Activated naive CD8-positive, alpha-beta T cell treated with anti-CD3 and anti-CD28 coated beads, Interleukin-2, amount 10 ng/mL, durations not matched to agents 7 days and 5 days (primary cell): ENCODE results near the gene LRRC71. TPM values are rescaled to one million over a fixed set of nuclear protein-coding genes. Genes with fewer than 3 reads are reported as not detected.

ENCODE experiments used
- ATAC-seq: fragments of 150-1000 bp; cut with Tn5 transposase; one replicate; pipeline ENCODE4 v1.10.0; 2021; ENCODE audit warnings: low read depth, moderate library complexity
- POLR2A ChIA-PET: fragments of 350-600 bp; sonication (Branson Sonifier 250); formaldehyde crosslinking; loops from one replicate; lab custom pipeline; 2021; ENCODE audit warnings: antibody characterized with exemption; lab: Charles Lee
- DNase-seq: peaks from one replicate; pipeline ENCODE4 v3.0.0; 2021
- H3K27ac Mint-ChIP-seq: one replicate; pipeline ENCODE4 v1.8.0; 2022; ENCODE audit warnings: mild to moderate bottlenecking, mixed read lengths
- H3K27me3 Mint-ChIP-seq: one replicate; pipeline ENCODE4 v1.8.0; 2022; ENCODE audit warnings: mild to moderate bottlenecking, moderate library complexity, mixed read lengths
- H3K36me3 Mint-ChIP-seq: one replicate; pipeline ENCODE4 v1.8.0; 2021; ENCODE audit warnings: mild to moderate bottlenecking, mixed read lengths
- H3K4me1 Mint-ChIP-seq: one replicate; pipeline ENCODE4 v1.8.0; 2021; ENCODE audit warnings: mixed read lengths
- H3K4me3 Mint-ChIP-seq: one replicate; pipeline ENCODE4 v1.8.0; 2022; ENCODE audit warnings: mild to moderate bottlenecking, moderate library complexity, mixed read lengths
- H3K9me3 Mint-ChIP-seq: one replicate; pipeline ENCODE4 v1.8.0; 2021; ENCODE audit warnings: mixed read lengths
- total RNA-seq, 2 experiments: library from RNA; stranded (reverse); gene quantifications; one replicate each; pipeline ENCODE4 v1.2.3, GENCODE V29; 2021

Gene LRRC71
- total RNA-seq, 2 experiments from 2014 or later, result not detected

DNA sequence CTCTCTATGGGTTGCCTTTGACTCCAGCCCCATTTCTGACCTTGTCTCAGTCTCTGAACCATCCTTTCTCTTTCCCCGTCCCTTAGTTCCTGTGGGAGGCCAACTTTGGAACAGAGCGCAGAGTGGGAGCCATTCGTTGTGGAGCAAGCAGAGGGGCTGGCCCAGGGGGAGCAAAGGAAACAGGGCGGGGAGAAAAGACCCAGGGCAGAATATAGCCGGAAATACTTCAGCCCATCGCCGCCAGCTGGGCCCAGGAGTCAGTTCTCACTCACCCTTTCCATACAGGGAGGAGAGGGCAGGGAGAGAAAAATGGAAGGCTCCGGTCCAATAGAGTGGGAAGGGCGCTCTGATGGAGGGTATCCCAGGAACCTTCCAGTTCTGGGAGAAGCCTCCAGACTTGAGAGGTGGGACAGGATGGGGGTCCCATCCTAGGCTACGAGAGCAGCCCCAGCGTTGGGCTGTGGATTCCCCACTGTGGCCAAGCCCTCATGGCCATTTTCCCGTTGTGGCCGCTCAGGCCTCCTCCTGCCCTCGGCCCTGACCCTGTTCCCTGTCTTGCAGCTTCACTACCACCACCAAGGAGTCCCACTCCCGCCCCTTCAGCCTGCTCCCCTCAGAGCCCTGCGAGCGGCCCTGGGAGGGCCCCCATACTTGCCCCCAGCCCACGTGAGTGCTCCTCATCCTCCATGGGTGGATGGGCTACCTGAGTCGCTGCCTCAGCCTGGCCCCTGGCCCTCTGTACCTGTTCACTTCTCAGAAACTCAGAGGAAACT is 16.1 kb upstream of the LRRC71 start:
- Mint-ChIP-seq H3K36me3 (no peaks in the 10 kb centered on the region), H3K27me3 (peaks cover 7% of the 10 kb centered on the region), H3K4me3 (no peak overlapping the region), H3K9me3 (no peaks in the 10 kb centered on the region), H3K27ac (no peak overlapping the region), H3K4me1 (peaks cover 1% of the 10 kb centered on the region)
- POLR2A ChIA-PET, result no interaction called here
- DNase-seq (no peak), ATAC-seq (no peak)

DNA sequence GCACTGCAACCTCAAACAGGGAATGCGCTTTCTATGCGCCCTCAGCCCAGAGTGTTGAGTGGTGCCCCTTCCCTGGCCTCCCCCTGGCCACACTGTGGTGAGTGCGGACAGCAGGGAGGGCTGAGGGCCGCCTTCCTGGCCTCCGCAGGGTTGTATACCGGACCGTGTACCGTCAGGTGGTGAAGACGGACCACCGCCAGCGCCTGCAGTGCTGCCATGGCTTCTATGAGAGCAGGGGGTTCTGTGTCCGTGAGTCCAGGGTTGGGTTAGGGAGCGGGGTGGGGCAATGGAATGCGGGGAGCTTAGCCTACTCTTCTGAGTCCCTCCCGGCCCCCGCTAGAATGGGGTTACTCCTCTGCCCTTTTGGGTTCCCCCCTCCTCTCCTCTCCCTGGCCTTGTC is 15.3 kb upstream of the LRRC71 start:
- H3K9me3 Mint-ChIP-seq, result no peaks in the 10 kb centered on the region
- no peaks in the 10 kb centered on the region for H3K36me3 Mint-ChIP-seq
- DNase-seq (no peak), ATAC-seq (no peak)
- POLR2A ChIA-PET, result no interaction called here
- H3K27ac Mint-ChIP-seq, result no peak overlapping the region
- peaks cover 4% of the 10 kb centered on the region for H3K27me3 Mint-ChIP-seq
- no peak overlapping the region for H3K4me3 Mint-ChIP-seq
- peaks cover 1% of the 10 kb centered on the region for H3K4me1 Mint-ChIP-seq

DNA sequence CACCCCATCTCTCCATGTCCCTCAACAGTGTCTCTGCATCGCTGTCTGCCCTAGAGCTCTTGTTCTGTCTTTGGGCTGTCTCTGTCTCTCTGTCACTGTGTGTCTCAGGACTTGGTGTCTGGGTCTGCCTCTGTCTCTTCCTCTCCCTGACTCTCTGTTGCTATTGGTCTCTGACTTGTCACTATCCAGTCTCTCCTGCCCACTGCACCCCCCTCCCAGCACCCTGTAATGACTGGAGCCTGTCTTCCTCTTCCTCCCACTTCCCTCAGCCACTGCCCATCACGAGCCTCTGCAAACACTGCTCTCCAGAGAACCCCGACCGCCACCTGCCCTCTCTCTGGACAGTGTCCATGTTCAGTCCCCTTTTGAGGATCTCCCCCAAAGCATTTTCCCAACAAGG is 14.8 kb upstream of the LRRC71 start:
- DNase-seq (no peak), ATAC-seq (no peak)
- Mint-ChIP-seq H3K9me3 (no peaks in the 10 kb centered on the region), H3K27ac (no peak overlapping the region), H3K4me1 (peaks cover 1% of the 10 kb centered on the region), H3K36me3 (no peaks in the 10 kb centered on the region), H3K4me3 (no peak overlapping the region), H3K27me3 (peaks cover 7% of the 10 kb centered on the region)
- POLR2A ChIA-PET, result no interaction called here

DNA sequence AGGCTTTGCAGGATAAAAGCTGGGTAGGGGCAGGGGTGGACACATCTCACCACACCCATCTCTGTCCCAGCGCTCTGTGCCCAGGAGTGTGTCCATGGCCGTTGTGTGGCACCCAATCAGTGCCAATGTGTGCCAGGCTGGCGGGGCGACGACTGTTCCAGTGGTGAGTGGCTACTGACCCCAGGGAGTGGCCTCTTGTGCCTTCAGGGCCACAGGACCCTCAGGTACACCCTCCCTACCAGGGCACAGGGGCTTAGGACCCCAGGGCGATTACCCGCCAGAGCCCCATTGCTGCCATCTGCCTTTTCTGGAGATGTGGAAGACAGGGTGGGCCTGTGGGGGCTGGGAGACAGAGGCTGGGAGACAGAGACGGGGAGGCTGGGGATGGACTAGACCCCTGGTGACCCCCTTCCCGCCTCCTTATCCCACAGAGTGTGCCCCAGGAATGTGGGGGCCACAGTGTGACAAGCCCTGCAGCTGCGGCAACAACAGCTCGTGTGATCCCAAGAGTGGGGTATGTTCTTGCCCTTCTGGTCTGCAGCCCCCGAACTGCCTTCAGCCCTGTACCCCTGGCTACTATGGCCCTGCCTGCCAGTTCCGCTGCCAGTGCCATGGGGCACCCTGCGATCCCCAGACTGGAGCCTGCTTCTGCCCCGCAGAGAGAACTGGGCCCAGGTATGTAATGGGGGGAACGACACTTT is 14.1 kb upstream of the LRRC71 start:
- Mint-ChIP-seq H3K27ac (no peak overlapping the region), H3K4me1 (peaks cover 3% of the 10 kb centered on the region), H3K4me3 (no peak overlapping the region), H3K9me3 (no peaks in the 10 kb centered on the region), H3K36me3 (no peaks in the 10 kb centered on the region), H3K27me3 (peaks cover 11% of the 10 kb centered on the region)
- ATAC-seq (no peak), DNase-seq (no peak)
- POLR2A ChIA-PET, result no interaction called here

DNA sequence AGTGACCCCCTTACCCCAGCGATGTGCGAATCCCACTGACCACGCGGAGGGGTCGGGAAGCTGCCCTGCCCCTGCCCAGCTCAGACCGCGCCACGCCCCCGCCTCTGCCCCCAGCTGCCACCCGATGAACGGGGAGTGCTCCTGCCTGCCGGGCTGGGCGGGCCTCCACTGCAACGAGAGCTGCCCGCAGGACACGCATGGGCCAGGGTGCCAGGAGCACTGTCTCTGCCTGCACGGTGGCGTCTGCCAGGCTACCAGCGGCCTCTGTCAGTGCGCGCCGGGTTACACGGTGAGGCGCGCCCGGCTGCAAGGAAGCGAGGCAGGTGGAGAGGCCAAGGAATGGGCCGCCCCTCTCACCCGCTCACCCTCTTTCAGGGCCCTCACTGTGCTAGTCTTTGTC is 11.9 kb upstream of the LRRC71 start:
- no peak for ATAC-seq

DNA sequence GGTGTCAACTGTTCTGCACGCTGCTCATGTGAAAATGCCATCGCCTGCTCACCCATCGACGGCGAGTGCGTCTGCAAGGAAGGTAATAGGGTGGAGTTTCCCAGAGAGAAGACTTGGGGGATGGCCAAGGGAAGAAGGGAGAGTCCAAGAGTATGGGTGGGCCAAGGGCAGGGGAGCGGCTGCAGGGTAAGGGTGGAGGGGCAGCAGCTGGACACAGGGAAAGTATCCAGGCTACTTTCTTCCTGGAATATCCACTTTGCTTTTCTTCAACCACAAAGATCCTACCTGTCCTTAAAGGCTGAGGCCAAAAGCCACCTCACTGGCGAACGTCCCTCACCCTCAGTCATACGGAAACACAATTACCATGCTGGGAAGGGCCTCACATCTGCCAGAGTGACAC is 11.5 kb upstream of the LRRC71 start:
- ATAC-seq (no peak), DNase-seq (no peak)
- POLR2A ChIA-PET, result no interaction called here
- no peaks in the 10 kb centered on the region for H3K9me3 Mint-ChIP-seq
- peaks cover 1% of the 10 kb centered on the region for H3K4me1 Mint-ChIP-seq
- H3K4me3 Mint-ChIP-seq, result no peak overlapping the region
- H3K27ac Mint-ChIP-seq, result no peak overlapping the region
- peaks cover 9% of the 10 kb centered on the region for H3K27me3 Mint-ChIP-seq
- H3K36me3 Mint-ChIP-seq, result no peaks in the 10 kb centered on the region

More for the DNA sequence above, 11.9 kb upstream of the LRRC71 start:
- peaks cover 1% of the 10 kb centered on the region for H3K4me1 Mint-ChIP-seq
- H3K27me3 Mint-ChIP-seq, result peaks cover 9% of the 10 kb centered on the region
- H3K36me3 Mint-ChIP-seq, result no peaks in the 10 kb centered on the region
- POLR2A ChIA-PET, result no interaction called here
- no peak for DNase-seq
- no peak overlapping the region for H3K4me3 Mint-ChIP-seq
- H3K27ac Mint-ChIP-seq, result no peak overlapping the region
- H3K9me3 Mint-ChIP-seq, result no peaks in the 10 kb centered on the region

DNA sequence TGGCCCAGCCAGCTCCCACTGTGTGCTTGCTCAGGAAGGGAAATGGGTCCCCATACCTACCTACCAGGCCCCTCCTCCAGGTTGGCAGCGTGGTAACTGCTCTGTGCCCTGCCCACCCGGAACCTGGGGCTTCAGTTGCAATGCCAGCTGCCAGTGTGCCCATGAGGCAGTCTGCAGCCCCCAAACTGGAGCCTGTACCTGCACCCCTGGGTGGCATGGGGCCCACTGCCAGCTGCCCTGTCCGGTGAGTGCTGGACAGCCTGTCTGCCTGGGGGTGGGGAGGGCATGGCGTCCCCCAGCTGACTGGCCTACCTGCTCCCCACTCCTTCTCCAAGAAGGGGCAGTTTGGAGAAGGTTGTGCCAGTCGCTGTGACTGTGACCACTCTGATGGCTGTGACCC is 10.8 kb upstream of the LRRC71 start:
- H3K4me1 Mint-ChIP-seq, result peaks cover 1% of the 10 kb centered on the region

DNA sequence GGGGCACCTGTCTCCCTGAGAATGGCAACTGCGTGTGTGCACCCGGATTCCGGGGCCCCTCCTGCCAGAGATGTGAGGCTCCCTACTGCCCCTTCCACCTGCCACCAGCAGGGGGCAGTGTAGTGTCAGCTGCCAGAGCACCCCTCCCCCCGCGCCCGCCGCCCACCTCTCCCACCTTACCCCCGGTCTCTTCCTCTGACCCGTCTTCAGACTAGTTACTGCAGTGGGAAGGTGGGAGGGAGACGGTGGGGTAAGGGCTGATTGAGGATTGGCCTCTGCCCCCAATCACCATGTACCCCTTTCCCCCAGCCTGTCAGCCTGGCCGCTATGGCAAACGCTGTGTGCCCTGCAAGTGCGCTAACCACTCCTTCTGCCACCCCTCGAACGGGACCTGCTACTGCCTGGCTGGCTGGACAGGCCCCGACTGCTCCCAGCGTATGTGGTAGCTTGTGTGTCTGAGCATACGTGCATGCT is 10.1 kb upstream of the LRRC71 start:
- peak; percentile 48 for ATAC-seq
- Mint-ChIP-seq H3K4me3 (no peak overlapping the region), H3K27ac (no peak overlapping the region), H3K27me3 (peaks cover 14% of the 10 kb centered on the region), H3K4me1 (peaks cover 1% of the 10 kb centered on the region), H3K36me3 (no peaks in the 10 kb centered on the region), H3K9me3 (no peaks in the 10 kb centered on the region)
- peak; percentile 77 for DNase-seq
- POLR2A ChIA-PET, result interaction anchor here (0.5 to 1.6 kb wide), 2 partner anchors 13 to 88 kb away, joined by 3 to 5 read pairs; no protein-coding TSS in a partner anchor

More for the DNA sequence above, 10.8 kb upstream of the LRRC71 start:
- H3K27me3 Mint-ChIP-seq, result peaks cover 11% of the 10 kb centered on the region
- H3K9me3 Mint-ChIP-seq, result no peaks in the 10 kb centered on the region
- H3K27ac Mint-ChIP-seq, result no peak overlapping the region
- no peaks in the 10 kb centered on the region for H3K36me3 Mint-ChIP-seq
- no peak overlapping the region for H3K4me3 Mint-ChIP-seq
- ATAC-seq (no peak), DNase-seq (no peak)
- POLR2A ChIA-PET, result interaction anchor here (1.6 kb wide), 1 partner anchor 14 kb away, joined by 5 read pairs; no protein-coding TSS in a partner anchor

DNA sequence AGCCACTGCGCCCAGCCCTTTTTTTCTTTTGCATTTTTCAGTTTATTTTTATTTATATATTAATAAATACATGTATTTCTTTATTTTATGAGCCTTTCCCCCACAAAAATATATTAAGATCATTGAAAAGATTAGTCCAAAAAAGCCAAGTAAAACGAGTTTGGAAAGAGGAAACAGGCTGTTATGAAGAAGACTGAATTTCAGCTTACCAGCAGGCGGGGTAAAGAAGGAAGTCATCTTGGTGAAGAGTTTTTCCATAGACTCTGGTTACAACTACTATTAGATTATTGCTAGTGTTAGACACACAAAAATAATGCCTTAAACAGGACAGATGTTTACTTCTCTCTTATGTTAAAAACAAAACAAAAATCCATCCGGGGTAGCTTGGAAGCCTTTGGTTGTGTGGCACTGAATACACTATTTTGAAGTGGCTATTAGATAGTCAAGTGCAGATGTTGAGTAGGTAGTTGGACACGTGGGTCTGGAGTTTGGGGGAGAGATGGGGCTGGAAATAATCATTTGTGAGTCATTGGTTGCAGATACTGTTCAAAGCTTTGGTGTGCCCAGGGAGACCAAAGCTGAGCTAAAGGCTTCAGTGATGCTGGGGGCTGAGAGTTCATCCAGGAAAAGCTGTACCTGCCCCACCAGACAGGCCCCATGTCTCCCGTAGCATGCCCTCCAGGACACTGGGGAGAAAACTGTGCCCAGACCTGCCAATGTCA is 8.7 kb upstream of the LRRC71 start:
- no peaks in the 10 kb centered on the region for H3K9me3 Mint-ChIP-seq
- ATAC-seq (no peak), DNase-seq (no peak)
- no peaks in the 10 kb centered on the region for H3K36me3 Mint-ChIP-seq
- H3K27ac Mint-ChIP-seq, result no peak overlapping the region
- no peak overlapping the region for H3K4me3 Mint-ChIP-seq
- peaks cover 23% of the 10 kb centered on the region for H3K27me3 Mint-ChIP-seq
- POLR2A ChIA-PET, result no interaction called here
- H3K4me1 Mint-ChIP-seq, result peaks cover 1% of the 10 kb centered on the region

DNA sequence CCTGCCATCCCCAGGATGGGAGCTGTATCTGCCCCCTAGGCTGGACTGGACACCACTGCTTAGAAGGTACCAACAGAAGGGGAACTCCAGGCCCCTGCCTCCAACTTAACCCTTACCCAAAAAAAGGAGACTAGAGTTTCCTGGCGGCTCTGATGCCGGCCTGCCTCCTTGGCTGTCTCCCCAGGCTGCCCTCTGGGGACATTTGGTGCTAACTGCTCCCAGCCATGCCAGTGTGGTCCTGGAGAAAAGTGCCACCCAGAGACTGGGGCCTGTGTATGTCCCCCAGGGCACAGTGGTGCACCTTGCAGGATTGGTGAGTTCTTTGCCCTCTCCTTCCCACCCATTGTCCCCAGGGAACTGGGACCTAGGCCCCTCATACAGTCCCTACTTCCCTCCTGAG is 8.1 kb upstream of the LRRC71 start:
- POLR2A ChIA-PET, result no interaction called here
- no peak for DNase-seq
- Mint-ChIP-seq H3K9me3 (no peaks in the 10 kb centered on the region), H3K27ac (no peak overlapping the region), H3K36me3 (no peaks in the 10 kb centered on the region), H3K4me1 (peaks cover 1% of the 10 kb centered on the region), H3K4me3 (no peak overlapping the region), H3K27me3 (peaks cover 25% of the 10 kb centered on the region)
- ATAC-seq, result no peak

DNA sequence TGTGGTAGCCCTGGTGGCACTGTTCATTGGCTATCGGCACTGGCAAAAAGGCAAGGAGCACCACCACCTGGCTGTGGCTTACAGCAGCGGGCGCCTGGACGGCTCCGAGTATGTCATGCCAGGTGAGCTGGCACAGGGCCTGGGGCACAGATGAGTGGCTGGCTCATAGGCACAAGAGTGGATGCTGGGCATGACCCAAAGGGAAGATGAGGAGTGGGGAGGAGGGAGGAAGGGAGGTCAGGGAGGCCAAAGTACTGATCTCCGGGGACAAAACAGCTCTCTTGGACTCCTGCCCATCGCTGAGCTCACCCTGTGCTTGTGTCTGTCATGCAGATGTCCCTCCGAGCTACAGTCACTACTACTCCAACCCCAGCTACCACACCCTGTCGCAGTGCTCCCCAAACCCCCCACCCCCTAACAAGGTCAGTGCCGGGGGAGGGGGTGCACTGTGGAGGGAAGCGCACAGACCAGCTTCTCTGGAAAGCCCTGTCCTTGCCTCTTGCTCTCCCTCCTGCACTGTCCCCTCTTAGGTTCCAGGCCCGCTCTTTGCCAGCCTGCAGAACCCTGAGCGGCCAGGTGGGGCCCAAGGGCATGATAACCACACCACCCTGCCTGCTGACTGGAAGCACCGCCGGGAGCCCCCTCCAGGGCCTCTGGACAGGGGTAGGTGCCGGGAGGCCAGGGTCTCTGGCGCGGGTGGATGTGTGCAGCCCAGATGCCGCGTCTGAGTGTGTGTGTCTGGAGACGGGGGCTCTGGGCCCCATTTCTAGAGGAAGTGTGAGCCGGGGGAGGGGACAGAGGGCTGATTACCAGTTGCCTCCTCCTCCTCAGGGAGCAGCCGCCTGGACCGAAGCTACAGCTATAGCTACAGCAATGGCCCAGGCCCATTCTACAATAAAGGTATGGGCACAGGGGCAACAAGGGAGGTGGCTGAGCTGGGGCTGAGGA is 7.3 kb upstream of the LRRC71 start:
- H3K36me3 Mint-ChIP-seq, result no peaks in the 10 kb centered on the region
- POLR2A ChIA-PET, result no interaction called here
- H3K4me3 Mint-ChIP-seq, result no peak overlapping the region
- H3K9me3 Mint-ChIP-seq, result no peaks in the 10 kb centered on the region
- peaks cover 1% of the 10 kb centered on the region for H3K4me1 Mint-ChIP-seq
- DNase-seq (no peak), ATAC-seq (no peak)
- peaks cover 32% of the 10 kb centered on the region for H3K27me3 Mint-ChIP-seq
- no peak overlapping the region for H3K27ac Mint-ChIP-seq

DNA sequence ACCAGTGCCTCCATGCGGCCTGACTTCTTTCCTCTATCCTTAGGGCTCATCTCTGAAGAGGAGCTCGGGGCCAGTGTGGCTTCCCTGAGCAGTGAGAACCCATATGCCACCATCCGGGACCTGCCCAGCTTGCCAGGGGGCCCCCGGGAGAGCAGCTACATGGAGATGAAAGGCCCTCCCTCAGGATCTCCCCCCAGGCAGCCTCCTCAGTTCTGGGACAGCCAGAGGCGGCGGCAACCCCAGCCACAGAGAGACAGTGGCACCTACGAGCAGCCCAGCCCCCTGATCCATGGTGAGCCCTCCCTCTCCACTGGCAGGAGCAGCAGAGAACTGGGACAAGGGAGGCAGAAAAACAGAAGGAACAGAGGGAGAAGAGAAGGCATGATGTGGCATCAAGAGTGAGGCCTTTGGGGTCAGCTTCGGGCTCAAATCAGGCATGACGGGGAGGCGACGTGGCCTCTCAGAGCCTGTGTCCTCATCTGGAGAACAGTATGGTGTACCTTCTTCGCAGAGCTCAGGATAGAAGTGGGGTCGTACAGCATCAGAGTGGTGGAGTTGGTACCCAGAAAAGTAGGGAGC is 6.5 kb upstream of the LRRC71 start:
- Mint-ChIP-seq H3K36me3 (no peaks in the 10 kb centered on the region), H3K4me1 (peaks cover 1% of the 10 kb centered on the region), H3K4me3 (no peak overlapping the region), H3K27ac (no peak overlapping the region), H3K9me3 (no peaks in the 10 kb centered on the region), H3K27me3 (peaks cover 39% of the 10 kb centered on the region)
- POLR2A ChIA-PET, result no interaction called here
- ATAC-seq, result no peak
- DNase-seq, result no peak
